ENCODE measurements around the gene ANKDD1A. TPM values are rescaled to one million over a fixed set of nuclear protein-coding genes. Genes with fewer than 3 reads are reported as not detected.

ANKDD1A gene
- total RNA-seq, 1 donor from 2014 or later = 3.2 TPM

- DNase-seq (ENCODE audit: low read depth) (no peak), FAIRE-seq (no peak)
- Histone ChIP-seq H3K4me3 (ENCODE audit: low read depth, low read length) (no peak overlapping the region), H3K27me3 (ENCODE audit: control insufficient read depth, insufficient read depth, low read length) (no peaks in the 10 kb centered on the region), H3K36me3 (ENCODE audit: control insufficient read depth, insufficient read depth, low read length) (no peaks in the 10 kb centered on the region)
- TF ChIP-seq, protein P1, sequence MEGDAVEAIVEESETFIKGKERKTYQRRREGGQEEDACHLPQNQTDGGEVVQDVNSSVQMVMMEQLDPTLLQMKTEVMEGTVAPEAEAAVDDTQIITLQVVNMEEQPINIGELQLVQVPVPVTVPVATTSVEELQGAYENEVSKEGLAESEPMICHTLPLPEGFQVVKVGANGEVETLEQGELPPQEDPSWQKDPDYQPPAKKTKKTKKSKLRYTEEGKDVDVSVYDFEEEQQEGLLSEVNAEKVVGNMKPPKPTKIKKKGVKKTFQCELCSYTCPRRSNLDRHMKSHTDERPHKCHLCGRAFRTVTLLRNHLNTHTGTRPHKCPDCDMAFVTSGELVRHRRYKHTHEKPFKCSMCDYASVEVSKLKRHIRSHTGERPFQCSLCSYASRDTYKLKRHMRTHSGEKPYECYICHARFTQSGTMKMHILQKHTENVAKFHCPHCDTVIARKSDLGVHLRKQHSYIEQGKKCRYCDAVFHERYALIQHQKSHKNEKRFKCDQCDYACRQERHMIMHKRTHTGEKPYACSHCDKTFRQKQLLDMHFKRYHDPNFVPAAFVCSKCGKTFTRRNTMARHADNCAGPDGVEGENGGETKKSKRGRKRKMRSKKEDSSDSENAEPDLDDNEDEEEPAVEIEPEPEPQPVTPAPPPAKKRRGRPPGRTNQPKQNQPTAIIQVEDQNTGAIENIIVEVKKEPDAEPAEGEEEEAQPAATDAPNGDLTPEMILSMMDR (IDR thresholded peaks at IDR 0.05; ENCODE audit: insufficient read depth, low read length, severe bottlenecking) = no peak
These were observed 18.4 kb downstream of the ANKDD1A start for GRCh38 chr15:64930019-64930652.

GRCh38 chr15:64930778-64931371 lies 19.2 kb downstream of the ANKDD1A start:
- no peaks in the 10 kb centered on the region for H3K27me3 ChIP-seq (ENCODE audit: control insufficient read depth, insufficient read depth, low read length)
- H3K36me3 ChIP-seq (ENCODE audit: control insufficient read depth, insufficient read depth, low read length) = no peaks in the 10 kb centered on the region
- no peak overlapping the region for H3K4me3 ChIP-seq (ENCODE audit: low read depth, low read length)
- TF ChIP-seq, protein P1 (IDR thresholded peaks at IDR 0.05; ENCODE audit: insufficient read depth, low read length, severe bottlenecking) = no peak
- DNase-seq (ENCODE audit: low read depth) (no peak), FAIRE-seq (no peak)

GRCh38 chr15:64931381-64931780 lies 19.7 kb downstream of the ANKDD1A start:
- TF ChIP-seq, protein P1 (IDR thresholded peaks at IDR 0.05; ENCODE audit: insufficient read depth, low read length, severe bottlenecking) = no peak
- Histone ChIP-seq H3K4me3 (ENCODE audit: low read depth, low read length) (no peak overlapping the region), H3K36me3 (ENCODE audit: control insufficient read depth, insufficient read depth, low read length) (no peaks in the 10 kb centered on the region), H3K27me3 (ENCODE audit: control insufficient read depth, insufficient read depth, low read length) (no peaks in the 10 kb centered on the region)
- no peak for DNase-seq (ENCODE audit: low read depth)
- no peak for FAIRE-seq

DNA sequence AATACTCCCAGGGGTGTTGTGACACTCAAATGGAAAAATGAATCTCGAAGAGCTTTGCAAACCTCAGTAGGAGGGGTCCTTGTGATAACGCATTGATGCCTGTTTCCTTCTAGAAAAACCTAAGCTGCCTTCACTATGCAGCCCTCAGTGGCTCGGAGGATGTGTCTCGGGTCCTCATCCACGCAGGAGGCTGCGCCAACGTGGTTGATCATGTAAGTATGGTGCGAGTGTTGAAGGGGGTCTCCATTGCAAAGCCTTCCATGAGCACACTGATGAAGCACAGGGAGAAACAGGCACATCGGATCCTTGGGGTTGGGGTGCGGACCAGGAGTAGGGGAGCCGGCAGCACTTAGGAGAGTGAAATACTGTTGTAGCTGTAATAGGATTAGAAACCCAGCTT lies 22.3 kb downstream of the ANKDD1A start:
- TF ChIP-seq, protein P1 (IDR thresholded peaks at IDR 0.05; ENCODE audit: insufficient read depth, low read length, severe bottlenecking) = no peak
- no peaks in the 10 kb centered on the region for H3K36me3 ChIP-seq (ENCODE audit: control insufficient read depth, insufficient read depth, low read length)
- FAIRE-seq = no peak
- no peak for DNase-seq (ENCODE audit: low read depth)
- H3K4me3 ChIP-seq (ENCODE audit: low read depth, low read length) = no peak overlapping the region
- H3K27me3 ChIP-seq (ENCODE audit: control insufficient read depth, insufficient read depth, low read length) = no peaks in the 10 kb centered on the region

GRCh38 chr15:64938192-64938591 lies 26.5 kb downstream of the ANKDD1A start:
- Histone ChIP-seq H3K4me3 (ENCODE audit: low read depth, low read length) (no peak overlapping the region), H3K36me3 (ENCODE audit: control insufficient read depth, insufficient read depth, low read length) (no peaks in the 10 kb centered on the region), H3K27me3 (ENCODE audit: control insufficient read depth, insufficient read depth, low read length) (no peaks in the 10 kb centered on the region)
- no peak for FAIRE-seq
- TF ChIP-seq, protein P1 (IDR thresholded peaks at IDR 0.05; ENCODE audit: insufficient read depth, low read length, severe bottlenecking) = no peak
- DNase-seq (ENCODE audit: low read depth) = peak; percentile 82

DNA sequence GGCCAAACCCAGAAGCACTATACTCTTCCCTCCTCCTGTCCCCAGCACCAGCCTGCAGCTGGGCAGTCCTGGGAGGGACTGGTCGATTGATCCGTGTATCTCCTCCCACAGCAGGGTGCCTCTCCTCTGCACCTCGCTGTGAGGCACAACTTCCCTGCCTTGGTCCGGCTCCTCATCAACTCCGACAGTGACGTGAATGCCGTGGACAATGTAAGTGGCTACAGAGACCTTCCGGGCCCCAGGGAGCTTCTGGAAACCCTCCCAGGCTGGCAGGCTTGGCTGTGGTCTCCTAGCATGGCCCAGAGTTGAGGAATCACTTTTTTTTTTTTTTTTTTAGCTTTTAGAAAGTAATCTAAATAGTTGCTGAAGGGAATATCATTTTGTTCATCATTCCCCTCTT lies 30.7 kb downstream of the ANKDD1A start:
- DNase-seq (ENCODE audit: low read depth) (no peak), FAIRE-seq (no peak)
- H3K27me3 ChIP-seq (ENCODE audit: control insufficient read depth, insufficient read depth, low read length) = no peaks in the 10 kb centered on the region
- no peaks in the 10 kb centered on the region for H3K36me3 ChIP-seq (ENCODE audit: control insufficient read depth, insufficient read depth, low read length)
- TF ChIP-seq, protein P1 (IDR thresholded peaks at IDR 0.05; ENCODE audit: insufficient read depth, low read length, severe bottlenecking) = no peak
- no peak overlapping the region for H3K4me3 ChIP-seq (ENCODE audit: low read depth, low read length)

Measured in bronchial epithelial cell (primary cell).